Measurements from ENCODE around the gene CIBAR2. TPM values are rescaled to one million over a fixed set of nuclear protein-coding genes. Genes with fewer than 3 reads are reported as not detected.

CIBAR2 gene
- total RNA-seq, 1 donor from 2014 or later = not detected

GRCh38 chr16:85048921-85049562 is 63.2 kb downstream of the CIBAR2 start:
- H3K27me3 ChIP-seq (ENCODE audit: control insufficient read depth, insufficient read depth, low read length) = no peaks in the 10 kb centered on the region
- no peak overlapping the region for H3K4me3 ChIP-seq (ENCODE audit: low read depth, low read length)
- DNase-seq (ENCODE audit: low read depth) = no peak
- TF ChIP-seq CTCF (IDR thresholded peaks at IDR 0.05; ENCODE audit: insufficient read depth, low read length, poor library complexity, severe bottlenecking) = no peak
- no peaks in the 10 kb centered on the region for H3K36me3 ChIP-seq (ENCODE audit: control insufficient read depth, insufficient read depth, low read length)

Other genes starting within 250 kb of the CIBAR2 start
- gene ZDHHC7, start 100.9 kb downstream of the CIBAR2 start, total RNA-seq = 53.4 and 62.0 TPM in 2 replicates
- 1.7 and 1.9 TPM in 2 replicates for gene KIAA0513, start 84.7 kb downstream of the CIBAR2 start, total RNA-seq